Lung (tissue), 12 donors: ENCODE results near the gene HSD3B1. TPM values are rescaled to one million over a fixed set of nuclear protein-coding genes. Genes with fewer than 3 reads are reported as not detected.
A peak's percentile ranks its signal among the peaks of the same experiment; 100 is the strongest.

Source experiments
- ATAC-seq: fragments of 200-7000 bp; cut with Tn5 transposase; one replicate; pipeline ENCODE4 v1.9.1; 2020; ENCODE audit warnings: moderate number of reproducible peaks; ENCODE audit not compliant: insufficient read depth, low FRiP score
- DNase-seq, 3 donors: peaks; one replicate each; pipeline ENCODE4 v3.0.0-alpha.2; 2013 to 2017
- H3K27ac ChIP-seq, 2 donors: one replicate each; pipeline ENCODE4 v1.5.1; 2013; ENCODE audit warnings: mild to moderate bottlenecking in 2 of 2, moderate library complexity in 2 of 2, control low read depth in 1 of 2, inconsistent platforms in 1 of 2, low read depth in 1 of 2, low read length in 1 of 2
- H3K27me3 ChIP-seq, 3 donors: one replicate each; pipeline ENCODE4 v1.5.1; 2013; ENCODE audit warnings: low read length in 2 of 3; ENCODE audit not compliant: control insufficient read depth in 3 of 3, insufficient read depth in 3 of 3
- H3K36me3 ChIP-seq, 4 donors: one replicate each; pipeline ENCODE4 v1.5.1; 2013; ENCODE audit warnings: low read length in 4 of 4, mild to moderate bottlenecking in 1 of 4, moderate library complexity in 1 of 4; ENCODE audit not compliant: control insufficient read depth in 4 of 4, insufficient read depth in 4 of 4
- H3K4me1 ChIP-seq, 5 donors: one replicate each; pipeline ENCODE4 v1.5.1; 2013; ENCODE audit warnings: low read length in 5 of 5, mild to moderate bottlenecking in 2 of 5, moderate library complexity in 1 of 5; ENCODE audit not compliant: control insufficient read depth in 5 of 5, insufficient read depth in 5 of 5
- H3K4me3 ChIP-seq: one replicate; pipeline ENCODE4 v1.5.1; 2013; ENCODE audit warnings: mild to moderate bottlenecking, control low read depth, moderate library complexity
- H3K9ac ChIP-seq, 2 donors: one replicate each; pipeline ENCODE4 v1.5.1; 2013; ENCODE audit warnings: low read length in 2 of 2, control low read depth in 1 of 2; ENCODE audit not compliant: insufficient read depth in 1 of 2
- H3K9me3 ChIP-seq, 4 donors: one replicate each; pipeline ENCODE4 v1.5.1; 2013; ENCODE audit warnings: low read length in 3 of 4, mild to moderate bottlenecking in 1 of 4, moderate library complexity in 1 of 4; ENCODE audit not compliant: control insufficient read depth in 4 of 4, insufficient read depth in 3 of 4
- CTCF ChIP-seq: IDR thresholded peaks from 2 replicates; pipeline ENCODE4 v1.5.1; 2012; ENCODE audit warnings: mild to moderate bottlenecking; ENCODE audit errors: control extremely low read depth, extremely low read depth
- WGBS, 2 donors: extraction: QIAGEN DNeasy Blood & Tissue Kit; methylation state at CpG; one replicate each; pipeline ENCODE4 v1.1.7; 2013; 5-methylcytosine and 5-hydroxymethylcytosine counted together
- polyA plus RNA-seq, 2 donors: library from polyadenylated mRNA; stranded (reverse); fragments of 200-250 nt; gene quantifications; one replicate each; pipeline ENCODE4 v1.2.1, GENCODE V29; 2013
- total RNA-seq, 2 donors: library from RNA; depleted of rRNA in 1 of 2; stranded (reverse); fragments of >200 nt in 1 of 2; gene quantifications; one replicate each; pipeline ENCODE4 v1.2.1, GENCODE V29; 2014 to 2021
- donor health status: control.
- donor health status: control.
- donor health status: Bipolar disorder and iron deficiency.
- donor health status: healthy.
- donor health status: DM: yes; HTN: yes; CAD: no.

The HSD3B1 gene
- total and polyA plus RNA-seq, 4 donors = not detected

GRCh38 chr1:119472819-119473175 is 34.2 kb upstream of the HSD3B1 start:
- 57 to 70% methylated on average over 3 of the region's 3 CpGs for WGBS, 2 donors
- Histone ChIP-seq H3K27me3 (no peaks in the 10 kb centered on the region), H3K36me3 (no peaks in the 10 kb centered on the region), H3K4me1 (peaks cover 0 to 9% (median under 1%) of the 10 kb centered on the region in 5 donors), H3K4me3 (no peak overlapping the region), H3K27ac (no peak overlapping the region), H3K9ac (no peak overlapping the region), H3K9me3 (no peaks in the 10 kb centered on the region)
- no peak for TF ChIP-seq CTCF
- DNase-seq = no peak
- ATAC-seq = no peak

- peak; percentile 65 for ATAC-seq
- 29 to 31% methylated on average over 9 of the region's 9 CpGs for WGBS, 2 donors
These were observed 31.1 kb upstream of the HSD3B1 start for GRCh38 chr1:119475866-119476439.

GRCh38 chr1:119477710-119478109 is 29.3 kb upstream of the HSD3B1 start:
- DNase-seq = no peak
- H3K9ac ChIP-seq = no peak overlapping the region
- peaks cover 0 to 2% (median 0%) of the 10 kb centered on the region in 3 donors for H3K27me3 ChIP-seq
- H3K36me3 ChIP-seq = no peaks in the 10 kb centered on the region
- 89 to 96% methylated on average over 5 of the region's 5 CpGs for WGBS, 2 donors
- peaks cover 0 to 2% (median 0%) of the 10 kb centered on the region in 5 donors for H3K4me1 ChIP-seq
- H3K27ac ChIP-seq = no peak overlapping the region
- H3K9me3 ChIP-seq = no peaks in the 10 kb centered on the region
- no peak overlapping the region for H3K4me3 ChIP-seq
- TF ChIP-seq CTCF = no peak
- ATAC-seq = no peak

More at GRCh38 chr1:119475866-119476439, 31.1 kb upstream of the HSD3B1 start:
- Histone ChIP-seq H3K27me3 (peaks cover 0 to 2% (median 0%) of the 10 kb centered on the region in 3 donors), H3K4me3 (no peak overlapping the region), H3K4me1 (peaks cover 0 to 9% (median 0%) of the 10 kb centered on the region in 5 donors), H3K36me3 (no peaks in the 10 kb centered on the region), H3K27ac (no peak overlapping the region), H3K9me3 (no peaks in the 10 kb centered on the region), H3K9ac (no peak overlapping the region)
- DNase-seq = peak; percentile 46 to 63 (median 55)
- TF ChIP-seq CTCF = peak; percentile 9

- no peak overlapping the region for H3K27ac ChIP-seq
- H3K4me3 ChIP-seq = no peak overlapping the region
- H3K27me3 ChIP-seq = peaks cover 0 to 2% (median 0%) of the 10 kb centered on the region in 3 donors
- no peak overlapping the region for H3K9ac ChIP-seq
- TF ChIP-seq CTCF = no peak
- no peak for ATAC-seq
- H3K9me3 ChIP-seq = no peaks in the 10 kb centered on the region
- H3K4me1 ChIP-seq = no peaks in the 10 kb centered on the region
- WGBS, 2 donors = 80 to 85% methylated on average over 2 of the region's 2 CpGs
- DNase-seq = no peak
- H3K36me3 ChIP-seq = no peaks in the 10 kb centered on the region
These were observed 26.8 kb upstream of the HSD3B1 start for GRCh38 chr1:119480175-119480574.
